ENCODE measurements around the gene ILDR1. TPM values are rescaled to one million over a fixed set of nuclear protein-coding genes. Genes with fewer than 3 reads are reported as not detected.

Gene ILDR1
- polyA plus RNA-seq, 1 donor from 2014 or later, result not detected

- Histone ChIP-seq H3K27me3 (ENCODE audit: insufficient read depth, low read depth, low read length) (no peaks in the 10 kb centered on the region), H2AFZ (ENCODE audit: low read depth, low read length) (no peak overlapping the region), H3K4me2 (ENCODE audit: low read length) (no peak overlapping the region), H3K36me3 (ENCODE audit: insufficient read depth, low read length) (no peaks in the 10 kb centered on the region), H3K9me2 (ENCODE audit: insufficient read depth, low read length) (no peaks in the 10 kb centered on the region), H3K4me3 (ENCODE audit: low read length) (no peak overlapping the region), H3F3A (ENCODE audit: insufficient read depth, low read length, poor library complexity, severe bottlenecking) (no peaks in the 10 kb centered on the region), H3K9me3 (ENCODE audit: low read length) (no peaks in the 10 kb centered on the region), H3K27ac (ENCODE audit: low read length) (no peak overlapping the region), H3K9ac (ENCODE audit: low read length) (no peak overlapping the region), H4K20me1 (ENCODE audit: insufficient read depth) (no peaks in the 10 kb centered on the region), H3K79me2 (replicated peaks; ENCODE audit: insufficient read depth, low read length) (no peaks in the 10 kb centered on the region)
- TF ChIP-seq EP300 (conservative IDR thresholded peaks at IDR 0.05; ENCODE audit: poor library complexity, severe bottlenecking) (no peak), RAD21 (conservative IDR thresholded peaks at IDR 0.05) (no peak), POLR2AphosphoS5 (IDR thresholded peaks at IDR 0.05) (no peak)
Observed at GRCh38 chr3:121943431-121943830, 78.6 kb downstream of the ILDR1 start.

GRCh38 chr3:121942116-121942786 is 79.8 kb downstream of the ILDR1 start:
- Histone ChIP-seq H3K9me2 (ENCODE audit: insufficient read depth, low read length) (no peaks in the 10 kb centered on the region), H3K27ac (ENCODE audit: low read length) (no peak overlapping the region), H2AFZ (ENCODE audit: low read depth, low read length) (no peak overlapping the region), H3K9me3 (ENCODE audit: low read length) (no peaks in the 10 kb centered on the region), H3K79me2 (replicated peaks; ENCODE audit: insufficient read depth, low read length) (no peaks in the 10 kb centered on the region), H4K20me1 (ENCODE audit: insufficient read depth) (no peaks in the 10 kb centered on the region), H3K4me2 (ENCODE audit: low read length) (no peak overlapping the region), H3K9ac (ENCODE audit: low read length) (no peak overlapping the region), H3F3A (ENCODE audit: insufficient read depth, low read length, poor library complexity, severe bottlenecking) (no peaks in the 10 kb centered on the region), H3K36me3 (ENCODE audit: insufficient read depth, low read length) (no peaks in the 10 kb centered on the region), H3K4me3 (ENCODE audit: low read length) (no peak overlapping the region), H3K27me3 (ENCODE audit: insufficient read depth, low read depth, low read length) (no peaks in the 10 kb centered on the region)
- TF ChIP-seq EZH2 (IDR thresholded peaks at IDR 0.05; ENCODE audit: borderline replicate concordance, insufficient read depth, low read length, poor library complexity, severe bottlenecking), result no peak
- TF ChIP-seq CTCF (IDR thresholded peaks at IDR 0.05; ENCODE audit: poor library complexity, severe bottlenecking), result no peak
- TF ChIP-seq MXI1 (conservative IDR thresholded peaks at IDR 0.05; ENCODE audit: poor library complexity, severe bottlenecking), result no peak
- no peak for TF ChIP-seq RAD21 (conservative IDR thresholded peaks at IDR 0.05)
- no peak for TF ChIP-seq REST (IDR thresholded peaks at IDR 0.05; ENCODE audit: borderline replicate concordance)
- no peak for TF ChIP-seq SMC3 (conservative IDR thresholded peaks at IDR 0.05; ENCODE audit: poor library complexity)
- TF ChIP-seq TAF1 (IDR thresholded peaks at IDR 0.05; ENCODE audit: low read depth), result no peak
- TF ChIP-seq POLR2AphosphoS5 (IDR thresholded peaks at IDR 0.05), result no peak
- TF ChIP-seq EP300 (conservative IDR thresholded peaks at IDR 0.05; ENCODE audit: poor library complexity, severe bottlenecking), result no peak

Measured in neural cell (in vitro differentiated cells).